Smooth muscle cell (in vitro differentiated cells): ENCODE data around the gene FKBP8. TPM values are rescaled to one million over a fixed set of nuclear protein-coding genes. Genes with fewer than 3 reads are reported as not detected.

Experiments
- DNase-seq: peaks from one replicate; lab custom pipeline; 2025; ENCODE audit not compliant: unreplicated experiment; lab: John Stamatoyannopoulos, UW
- H2AFZ ChIP-seq: fragments of 200-600 bp; sonication (generic); 2 replicates; pipeline ENCODE4 v1.6.0; 2016; ENCODE audit warnings: antibody characterized with exemption, low read depth, mild to moderate bottlenecking
- H3F3A ChIP-seq: fragments of 200-600 bp; sonication (generic); 2 replicates; pipeline ENCODE4 v1.6.0; 2017; ENCODE audit warnings: antibody characterized with exemption, low read depth
- H3K27ac ChIP-seq: fragments of 200-600 bp; sonication (generic); 2 replicates; pipeline ENCODE4 v1.5.1; 2016; ENCODE audit warnings: low read depth, mild to moderate bottlenecking
- H3K27me3 ChIP-seq: fragments of 200-600 bp; sonication (generic); 2 replicates; pipeline ENCODE4 v1.6.1; 2016; ENCODE audit warnings: low read depth, mild to moderate bottlenecking
- H3K36me3 ChIP-seq: fragments of 200-600 bp; sonication (generic); 2 replicates; pipeline ENCODE4 v1.5.1; 2016; ENCODE audit warnings: low read depth
- H3K4me1 ChIP-seq: fragments of 200-600 bp; sonication (generic); 2 replicates; pipeline ENCODE4 v1.5.1; 2016; ENCODE audit warnings: low read depth
- H3K4me2 ChIP-seq: fragments of 200-600 bp; sonication (generic); 2 replicates; pipeline ENCODE4 v1.6.0; 2016; ENCODE audit warnings: mild to moderate bottlenecking
- H3K4me3 ChIP-seq: fragments of 200-600 bp; sonication (generic); 2 replicates; pipeline ENCODE4 v1.5.1; 2016; ENCODE audit warnings: mild to moderate bottlenecking
- H3K79me2 ChIP-seq: fragments of 200-600 bp; sonication (generic); 2 replicates; pipeline ENCODE4 v1.6.0; 2016; ENCODE audit warnings: low read depth, mild to moderate bottlenecking
- H3K9ac ChIP-seq: fragments of 200-600 bp; sonication (generic); 2 replicates; pipeline ENCODE4 v1.6.0; 2016; ENCODE audit warnings: low read depth
- H3K9me3 ChIP-seq: fragments of 200-600 bp; sonication (generic); replicated peaks from 2 replicates; pipeline ENCODE4 v1.5.1; 2016; ENCODE audit warnings: low read depth
- H4K20me1 ChIP-seq: fragments of 200-600 bp; sonication (generic); 2 replicates; pipeline ENCODE4 v1.6.0; 2016; ENCODE audit warnings: low read depth
- WGBS: methylation state at CpG from one replicate; pipeline ENCODE4 v1.1.7; 2016; ENCODE audit warnings: low lambda C conversion rate; 5-methylcytosine and 5-hydroxymethylcytosine counted together
- polyA plus RNA-seq: library from polyadenylated mRNA; unstranded; fragments of >200 nt; fragmentation: Nextera tagmentation; extraction: Ambion mirVana; gene quantifications from 2 replicates; pipeline ENCODE4 v1.2.1, GENCODE V29; 2016
- total RNA-seq: library from RNA; depleted of rRNA; stranded (reverse); fragments of >200 nt; gene quantifications from 2 replicates; pipeline ENCODE4 v1.2.3, GENCODE V29; 2014
- TF ChIP-seq, protein P1 (sequence below): fragments of 200-600 bp; sonication (generic); IDR thresholded peaks from 2 replicates; pipeline ENCODE4 v1.5.1; 2017; ENCODE audit warnings: borderline replicate concordance, mild to moderate bottlenecking, antibody characterized with exemption; ENCODE audit not compliant: insufficient read depth, poor library complexity, severe bottlenecking

FKBP8 gene
- total and polyA plus RNA-seq, 2 experiments from 2014 or later: 143 to 358 TPM

- Histone ChIP-seq H3K4me2 (no peak overlapping the region), H3K9ac (no peak overlapping the region), H3K4me3 (no peak overlapping the region), H3K36me3 (no peaks in the 10 kb centered on the region), H3K79me2 (peaks cover 99% of the 10 kb centered on the region), H3K4me1 (no peaks in the 10 kb centered on the region), H4K20me1 (peaks cover 100% of the 10 kb centered on the region), H3F3A (no peaks in the 10 kb centered on the region), H3K9me3 (no peaks in the 10 kb centered on the region), H3K27me3 (no peaks in the 10 kb centered on the region), H3K27ac (no peak overlapping the region), H2AFZ (no peak overlapping the region)
- no peak for DNase-seq
- TF ChIP-seq, protein P1, sequence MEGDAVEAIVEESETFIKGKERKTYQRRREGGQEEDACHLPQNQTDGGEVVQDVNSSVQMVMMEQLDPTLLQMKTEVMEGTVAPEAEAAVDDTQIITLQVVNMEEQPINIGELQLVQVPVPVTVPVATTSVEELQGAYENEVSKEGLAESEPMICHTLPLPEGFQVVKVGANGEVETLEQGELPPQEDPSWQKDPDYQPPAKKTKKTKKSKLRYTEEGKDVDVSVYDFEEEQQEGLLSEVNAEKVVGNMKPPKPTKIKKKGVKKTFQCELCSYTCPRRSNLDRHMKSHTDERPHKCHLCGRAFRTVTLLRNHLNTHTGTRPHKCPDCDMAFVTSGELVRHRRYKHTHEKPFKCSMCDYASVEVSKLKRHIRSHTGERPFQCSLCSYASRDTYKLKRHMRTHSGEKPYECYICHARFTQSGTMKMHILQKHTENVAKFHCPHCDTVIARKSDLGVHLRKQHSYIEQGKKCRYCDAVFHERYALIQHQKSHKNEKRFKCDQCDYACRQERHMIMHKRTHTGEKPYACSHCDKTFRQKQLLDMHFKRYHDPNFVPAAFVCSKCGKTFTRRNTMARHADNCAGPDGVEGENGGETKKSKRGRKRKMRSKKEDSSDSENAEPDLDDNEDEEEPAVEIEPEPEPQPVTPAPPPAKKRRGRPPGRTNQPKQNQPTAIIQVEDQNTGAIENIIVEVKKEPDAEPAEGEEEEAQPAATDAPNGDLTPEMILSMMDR: no peak
- WGBS: 86% methylated on average over 19 of the region's 20 CpGs
Measured at GRCh38 chr19:18503971-18504885, 39.1 kb downstream of the FKBP8 start.

DNA sequence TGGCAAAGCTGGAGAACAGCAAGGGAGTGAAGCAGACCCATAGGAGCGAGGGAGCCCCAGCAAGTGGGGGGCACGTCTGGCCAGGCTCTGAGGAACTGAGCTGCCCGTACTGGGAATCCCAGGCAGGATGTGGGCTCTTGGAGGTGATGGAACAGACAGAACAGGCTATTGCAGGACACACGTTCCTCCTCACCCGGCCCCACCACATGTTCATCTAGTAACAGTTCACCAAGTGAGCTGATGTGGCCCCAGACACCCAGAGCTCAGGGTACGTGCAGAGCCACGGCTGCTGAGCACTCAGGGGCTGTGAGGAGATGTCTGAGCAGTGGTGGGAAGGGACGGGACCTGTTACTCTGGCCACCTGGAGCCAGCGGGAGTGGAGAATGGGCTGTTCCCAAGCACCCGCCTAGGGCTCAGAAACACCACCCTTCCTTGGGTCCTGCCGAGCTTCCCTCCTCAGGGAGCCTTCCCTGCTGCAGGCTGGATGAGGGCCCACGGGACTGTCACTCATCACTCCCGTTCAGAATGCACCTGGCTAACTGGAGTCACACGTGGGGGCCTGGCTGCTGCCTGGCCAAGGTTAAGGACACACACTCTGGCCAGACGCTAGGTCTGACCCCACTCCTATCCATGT is 39.9 kb downstream of the FKBP8 start:
- no peak for DNase-seq
- Histone ChIP-seq H2AFZ (no peak overlapping the region), H3K9me3 (no peaks in the 10 kb centered on the region), H4K20me1 (peaks cover 100% of the 10 kb centered on the region), H3K4me2 (no peak overlapping the region), H3K4me3 (no peak overlapping the region), H3F3A (no peaks in the 10 kb centered on the region), H3K27me3 (no peaks in the 10 kb centered on the region), H3K4me1 (no peaks in the 10 kb centered on the region), H3K36me3 (no peaks in the 10 kb centered on the region), H3K79me2 (peaks cover 99% of the 10 kb centered on the region), H3K9ac (no peak overlapping the region), H3K27ac (no peak overlapping the region)
- 82% methylated on average over 15 of the region's 15 CpGs for WGBS
- TF ChIP-seq, protein P1: no peak

DNA sequence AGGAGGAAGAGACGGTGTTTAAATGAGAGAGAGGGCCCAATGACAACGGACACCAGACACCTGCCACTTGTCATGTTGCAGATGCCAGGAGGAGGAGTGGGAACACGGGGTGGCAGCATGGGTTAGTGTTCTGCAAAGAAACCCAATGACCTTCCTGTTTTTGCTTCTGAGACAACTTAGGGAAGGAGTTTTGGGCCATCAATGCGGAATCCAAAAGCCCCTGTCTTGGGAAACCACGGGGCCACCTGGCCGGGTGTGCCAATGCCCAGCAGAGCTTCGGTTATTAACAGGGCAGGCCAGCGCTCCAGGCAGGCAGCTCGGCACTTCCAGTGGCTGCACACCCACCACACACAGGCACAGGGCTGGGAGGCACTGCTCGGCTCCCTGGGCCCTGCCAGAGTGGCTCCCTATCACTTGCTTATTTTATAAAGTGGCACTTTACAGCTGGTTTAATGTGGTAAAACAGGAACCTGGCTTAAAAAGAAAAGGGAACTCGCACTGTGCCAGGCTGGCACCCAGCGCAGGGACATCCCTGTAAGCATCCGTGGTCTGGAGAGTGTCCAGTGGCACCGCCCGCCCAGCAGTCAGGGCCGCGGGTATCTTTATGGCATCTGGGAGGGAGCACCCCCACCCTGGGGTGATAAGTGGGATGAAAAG is 40.6 kb downstream of the FKBP8 start:
- Histone ChIP-seq H3K9me3 (no peaks in the 10 kb centered on the region), H3K79me2 (peaks cover 99% of the 10 kb centered on the region), H3F3A (no peaks in the 10 kb centered on the region), H3K4me3 (no peak overlapping the region), H3K27ac (no peak overlapping the region), H3K27me3 (no peaks in the 10 kb centered on the region), H2AFZ (no peak overlapping the region), H3K9ac (no peak overlapping the region), H4K20me1 (peaks cover 100% of the 10 kb centered on the region), H3K36me3 (no peaks in the 10 kb centered on the region), H3K4me2 (no peak overlapping the region), H3K4me1 (no peaks in the 10 kb centered on the region)
- WGBS: 91% methylated on average over 17 of the region's 17 CpGs
- no peak for DNase-seq
- TF ChIP-seq, protein P1: no peak
